K562 (cell line): ENCODE measurements around the gene CLCNKA. TPM values are rescaled to one million over a fixed set of nuclear protein-coding genes. Genes with fewer than 3 reads are reported as not detected.

Experiments used
- BRCA1 ChIP-seq, 2 experiments: fragments of 450-650 bp in 1 of 2; sonication (generic) in 1 of 2; formaldehyde crosslinking in 1 of 2; IDR thresholded peaks; 2 replicates each; pipeline versions ENCODE4 v1.5.0 to v1.6.1; 2017 to 2020; ENCODE audit warnings: mild to moderate bottlenecking in 1 of 2, missing genetic modification reagents in 1 of 2
- GABPA ChIP-seq: fragments of 200-800 bp; sonication (Bioruptor generic); conservative IDR thresholded peaks from 2 replicates; pipeline ENCODE4 v1.6.1; 2016; ENCODE audit warnings: low read depth, missing genetic modification characterization, missing compliant biosample characterization
- IFI16 ChIP-seq: fragments of 250-450 bp; sonication (Bioruptor Pico); IDR thresholded peaks from 2 replicates; pipeline ENCODE4 v2.1.2; 2022; ENCODE audit warnings: mild to moderate bottlenecking, inconsistent platforms
- MCM3 ChIP-seq: fragments of 450-650 bp; IDR thresholded peaks from 2 replicates; pipeline ENCODE4 v1.6.1; 2016
- MED1 ChIP-seq: sonication (generic); formaldehyde crosslinking; IDR thresholded peaks from 2 replicates; pipeline ENCODE4 v1.8.1; 2023; ENCODE audit warnings: missing genetic modification reagents, borderline replicate concordance
- PRMT5 ChIP-seq: sonication (generic); formaldehyde crosslinking; IDR thresholded peaks from 2 replicates; pipeline ENCODE4 v1.5.0; 2020; ENCODE audit warnings: missing genetic modification reagents
- SOX6 ChIP-seq: fragments of 450-650 bp; IDR thresholded peaks from 2 replicates; pipeline ENCODE4 v1.6.1; 2014; ENCODE audit warnings: mild to moderate bottlenecking
- SREBF2 ChIP-seq: sonication (generic); formaldehyde crosslinking; IDR thresholded peaks from 2 replicates; pipeline ENCODE4 v1.4.0; 2020; ENCODE audit warnings: mild to moderate bottlenecking, missing genetic modification reagents
- STAG1 ChIP-seq: sonication (generic); formaldehyde crosslinking; IDR thresholded peaks from 2 replicates; pipeline ENCODE4 v1.5.0; 2020; ENCODE audit warnings: missing genetic modification reagents, borderline replicate concordance
- ZNF764 ChIP-seq: fragments of 250-450 bp; sonication (Bioruptor Pico); IDR thresholded peaks from 2 replicates; pipeline ENCODE4 v1.4.0; 2020; ENCODE audit warnings: low read depth, mild to moderate bottlenecking, moderate library complexity
- polyA plus RNA-seq, 8 experiments: library from polyadenylated mRNA; depleted of rRNA in 4 of 8; stranded (reverse) in 5 of 8; unstranded in 3 of 8; fragments of >200 nt; fragmentation: Nextera tagmentation in 2 of 8; fragmentation: Illumina TruSeq in 1 of 8; extraction: Ambion mirVana in 2 of 8; extraction: Trizol in 1 of 8; gene quantifications; 2 replicates each; pipeline versions ENCODE4 v1.2.1 to v1.2.3, GENCODE V29; 2011 to 2014; ENCODE audit warnings: inconsistent platforms in 1 of 8, missing spikeins in 1 of 8
- total RNA-seq, 7 experiments: library from RNA; depleted of rRNA in 6 of 7; stranded (reverse); fragments of >200 nt in 6 of 7; fragmentation: Illumina TruSeq in 2 of 7; extraction: Trizol in 2 of 7; gene quantifications; 2 replicates each; pipeline versions ENCODE4 v1.2.1 to v1.2.3, GENCODE V29; 2011 to 2021; ENCODE audit warnings: low replicate concordance in 1 of 7
- TF ChIP-seq, protein P1 (sequence below), 2 experiments: fragments of 450-650 bp; IDR thresholded peaks; 2 replicates each; pipeline ENCODE4 v1.6.1; 2016; ENCODE audit warnings: mild to moderate bottlenecking in 2 of 2, borderline replicate concordance in 1 of 2, low read depth in 1 of 2, moderate library complexity in 1 of 2
- TF ChIP-seq, protein P2 (sequence below): fragments of 450-650 bp; IDR thresholded peaks from 2 replicates; pipeline ENCODE4 v1.6.1; 2018; ENCODE audit not compliant: partially characterized antibody
- TF ChIP-seq, protein P3 (sequence below): sonication (generic); formaldehyde crosslinking; IDR thresholded peaks from 2 replicates; pipeline ENCODE4 v1.8.0; 2022; ENCODE audit warnings: missing genetic modification reagents, mild to moderate bottlenecking, borderline replicate concordance

CLCNKA gene
- total and polyA plus RNA-seq, 9 of the 15 experiments (the other 6 are each of a cell fraction or from before 2014, with no cell fraction given), result 0.03 to 0.37 (median 0.10) TPM; not detected in 3

DNA sequence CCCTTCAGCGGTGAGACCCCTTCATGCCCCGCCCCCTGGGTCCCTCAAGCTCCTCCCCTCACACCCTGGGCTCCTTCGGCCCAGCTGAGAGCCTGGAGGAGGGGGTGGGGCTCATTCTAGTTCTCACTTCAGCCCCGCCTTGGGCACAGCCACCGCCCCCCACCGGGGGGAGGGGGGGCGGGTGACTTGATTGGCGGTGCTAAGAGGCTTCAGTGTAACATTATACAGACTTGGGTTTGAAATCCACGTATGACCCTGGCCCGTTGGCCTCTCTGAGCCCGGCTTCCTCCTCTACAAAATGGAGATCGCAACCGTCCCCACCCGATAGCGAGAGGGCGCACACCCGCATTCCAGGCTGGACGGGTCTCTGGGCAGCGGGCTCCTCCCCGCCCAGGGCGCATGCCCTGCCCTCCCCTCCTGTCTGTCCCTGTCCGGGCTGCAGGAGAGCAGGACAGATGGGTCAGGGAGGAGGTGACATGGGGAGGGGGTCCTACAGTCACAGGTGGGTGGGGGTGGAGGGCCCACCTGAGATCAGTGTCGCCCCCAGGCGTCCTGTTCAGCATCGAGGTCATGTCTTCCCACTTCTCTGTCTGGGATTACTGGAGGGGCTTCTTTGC lies 26.8 kb downstream of the CLCNKA start (continued):
- TF ChIP-seq, protein P1, sequence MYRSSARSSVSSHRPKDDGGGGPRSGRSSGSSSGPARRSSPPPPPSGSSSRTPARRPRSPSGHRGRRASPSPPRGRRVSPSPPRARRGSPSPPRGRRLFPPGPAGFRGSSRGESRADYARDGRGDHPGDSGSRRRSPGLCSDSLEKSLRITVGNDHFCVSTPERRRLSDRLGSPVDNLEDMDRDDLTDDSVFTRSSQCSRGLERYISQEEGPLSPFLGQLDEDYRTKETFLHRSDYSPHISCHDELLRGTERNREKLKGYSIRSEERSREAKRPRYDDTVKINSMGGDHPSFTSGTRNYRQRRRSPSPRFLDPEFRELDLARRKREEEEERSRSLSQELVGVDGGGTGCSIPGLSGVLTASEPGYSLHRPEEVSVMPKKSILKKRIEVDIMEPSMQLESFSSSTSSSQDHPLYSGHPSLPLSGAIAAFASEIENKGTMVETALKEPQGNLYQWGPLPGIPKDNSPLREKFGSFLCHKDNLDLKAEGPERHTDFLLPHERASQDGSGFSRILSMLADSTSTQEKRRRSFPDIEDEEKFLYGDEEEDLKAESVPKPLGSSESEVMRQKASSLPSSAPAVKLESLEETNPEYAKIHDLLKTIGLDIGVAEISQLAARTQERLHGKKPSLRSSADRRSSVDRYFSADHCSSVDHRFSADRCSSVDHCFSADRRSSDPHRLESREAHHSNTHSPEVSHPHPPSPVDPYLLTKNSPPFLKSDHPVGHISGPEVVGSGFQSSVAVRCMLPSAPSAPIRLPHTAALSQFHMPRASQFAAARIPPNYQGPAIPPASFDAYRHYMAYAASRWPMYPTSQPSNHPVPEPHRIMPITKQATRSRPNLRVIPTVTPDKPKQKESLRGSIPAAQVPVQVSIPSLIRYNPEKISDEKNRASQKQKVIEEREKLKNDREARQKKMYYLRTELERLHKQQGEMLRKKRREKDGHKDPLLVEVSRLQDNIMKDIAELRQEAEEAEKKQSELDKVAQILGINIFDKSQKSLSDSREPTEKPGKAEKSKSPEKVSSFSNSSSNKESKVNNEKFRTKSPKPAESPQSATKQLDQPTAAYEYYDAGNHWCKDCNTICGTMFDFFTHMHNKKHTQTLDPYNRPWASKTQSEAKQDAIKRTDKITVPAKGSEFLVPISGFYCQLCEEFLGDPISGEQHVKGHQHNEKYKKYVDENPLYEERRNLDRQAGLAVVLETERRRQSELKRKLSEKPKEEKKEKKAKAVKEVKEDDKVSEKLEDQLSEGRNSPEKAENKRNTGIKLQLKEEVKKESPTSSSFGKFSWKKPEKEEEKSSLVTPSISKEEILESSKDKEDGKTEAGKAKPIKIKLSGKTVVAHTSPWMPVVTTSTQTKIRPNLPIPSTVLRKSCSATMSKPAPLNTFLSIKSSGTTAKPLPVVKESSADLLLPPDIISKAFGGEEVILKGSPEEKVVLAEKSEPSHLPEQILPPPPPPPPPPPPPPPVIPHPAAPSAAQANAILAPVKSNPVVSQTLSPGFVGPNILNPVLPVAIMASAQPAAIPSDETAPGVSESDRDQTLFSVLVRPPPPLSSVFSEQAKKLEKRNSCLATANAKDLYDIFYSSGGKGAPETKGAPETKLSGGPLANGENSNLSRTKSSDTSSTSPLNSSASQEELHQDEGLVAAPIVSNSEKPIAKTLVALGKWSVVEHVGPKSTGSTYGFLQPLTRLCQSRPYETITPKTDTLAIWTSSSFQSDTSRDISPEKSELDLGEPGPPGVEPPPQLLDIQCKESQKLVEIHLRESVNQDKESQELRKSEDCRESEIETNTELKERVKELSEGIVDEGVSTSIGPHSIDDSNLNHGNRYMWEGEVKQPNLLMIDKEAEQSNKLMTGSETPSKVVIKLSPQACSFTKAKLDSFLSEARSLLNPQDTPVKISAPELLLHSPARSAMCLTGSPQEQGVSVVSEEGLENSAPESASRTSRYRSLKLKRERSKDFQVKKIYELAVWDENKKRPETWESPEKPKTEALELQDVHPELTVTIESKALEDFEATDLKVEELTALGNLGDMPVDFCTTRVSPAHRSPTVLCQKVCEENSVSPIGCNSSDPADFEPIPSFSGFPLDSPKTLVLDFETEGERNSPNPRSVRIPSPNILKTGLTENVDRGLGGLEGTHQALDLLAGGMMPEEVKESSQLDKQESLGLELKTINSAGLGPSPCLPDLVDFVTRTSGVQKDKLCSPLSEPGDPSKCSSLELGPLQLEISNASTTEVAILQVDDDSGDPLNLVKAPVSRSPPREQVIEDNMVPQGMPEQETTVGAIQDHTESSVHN (IDR thresholded peaks at IDR 0.05; ENCODE audit: borderline replicate concordance in 1 of 2, low read depth in 1 of 2), result no peak
- TF ChIP-seq ZNF764 (CRISPR knock-in tag) (no peak), MED1 (no peak), IFI16 (CRISPR knock-in tag) (no peak), SREBF2 (CRISPR knock-in tag) (no peak), STAG1 (CRISPR knock-in tag) (no peak), GABPA (tag) (no peak), PRMT5 (CRISPR knock-in tag) (no peak), SOX6 (peak; percentile 21; the same call in 1 of the 2 replicates), BRCA1 (IDR thresholded peaks at IDR 0.05) (no peak), BRCA1 (CRISPR knock-in tag; IDR thresholded peaks at IDR 0.05) (no peak), MCM3 (no peak)
- TF ChIP-seq, protein P2, sequence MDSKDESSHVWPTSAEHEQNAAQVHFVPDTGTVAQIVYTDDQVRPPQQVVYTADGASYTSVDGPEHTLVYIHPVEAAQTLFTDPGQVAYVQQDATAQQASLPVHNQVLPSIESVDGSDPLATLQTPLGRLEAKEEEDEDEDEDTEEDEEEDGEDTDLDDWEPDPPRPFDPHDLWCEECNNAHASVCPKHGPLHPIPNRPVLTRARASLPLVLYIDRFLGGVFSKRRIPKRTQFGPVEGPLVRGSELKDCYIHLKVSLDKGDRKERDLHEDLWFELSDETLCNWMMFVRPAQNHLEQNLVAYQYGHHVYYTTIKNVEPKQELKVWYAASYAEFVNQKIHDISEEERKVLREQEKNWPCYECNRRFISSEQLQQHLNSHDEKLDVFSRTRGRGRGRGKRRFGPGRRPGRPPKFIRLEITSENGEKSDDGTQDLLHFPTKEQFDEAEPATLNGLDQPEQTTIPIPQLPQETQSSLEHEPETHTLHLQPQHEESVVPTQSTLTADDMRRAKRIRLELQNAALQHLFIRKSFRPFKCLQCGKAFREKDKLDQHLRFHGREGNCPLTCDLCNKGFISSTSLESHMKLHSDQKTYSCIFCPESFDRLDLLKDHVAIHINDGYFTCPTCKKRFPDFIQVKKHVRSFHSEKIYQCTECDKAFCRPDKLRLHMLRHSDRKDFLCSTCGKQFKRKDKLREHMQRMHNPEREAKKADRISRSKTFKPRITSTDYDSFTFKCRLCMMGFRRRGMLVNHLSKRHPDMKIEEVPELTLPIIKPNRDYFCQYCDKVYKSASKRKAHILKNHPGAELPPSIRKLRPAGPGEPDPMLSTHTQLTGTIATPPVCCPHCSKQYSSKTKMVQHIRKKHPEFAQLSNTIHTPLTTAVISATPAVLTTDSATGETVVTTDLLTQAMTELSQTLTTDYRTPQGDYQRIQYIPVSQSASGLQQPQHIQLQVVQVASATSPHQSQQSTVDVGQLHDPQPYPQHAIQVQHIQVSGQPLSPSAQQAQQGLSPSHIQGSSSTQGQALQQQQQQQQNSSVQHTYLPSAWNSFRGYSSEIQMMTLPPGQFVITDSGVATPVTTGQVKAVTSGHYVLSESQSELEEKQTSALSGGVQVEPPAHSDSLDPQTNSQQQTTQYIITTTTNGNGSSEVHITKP, result peak; percentile 98
- TF ChIP-seq, protein P3, sequence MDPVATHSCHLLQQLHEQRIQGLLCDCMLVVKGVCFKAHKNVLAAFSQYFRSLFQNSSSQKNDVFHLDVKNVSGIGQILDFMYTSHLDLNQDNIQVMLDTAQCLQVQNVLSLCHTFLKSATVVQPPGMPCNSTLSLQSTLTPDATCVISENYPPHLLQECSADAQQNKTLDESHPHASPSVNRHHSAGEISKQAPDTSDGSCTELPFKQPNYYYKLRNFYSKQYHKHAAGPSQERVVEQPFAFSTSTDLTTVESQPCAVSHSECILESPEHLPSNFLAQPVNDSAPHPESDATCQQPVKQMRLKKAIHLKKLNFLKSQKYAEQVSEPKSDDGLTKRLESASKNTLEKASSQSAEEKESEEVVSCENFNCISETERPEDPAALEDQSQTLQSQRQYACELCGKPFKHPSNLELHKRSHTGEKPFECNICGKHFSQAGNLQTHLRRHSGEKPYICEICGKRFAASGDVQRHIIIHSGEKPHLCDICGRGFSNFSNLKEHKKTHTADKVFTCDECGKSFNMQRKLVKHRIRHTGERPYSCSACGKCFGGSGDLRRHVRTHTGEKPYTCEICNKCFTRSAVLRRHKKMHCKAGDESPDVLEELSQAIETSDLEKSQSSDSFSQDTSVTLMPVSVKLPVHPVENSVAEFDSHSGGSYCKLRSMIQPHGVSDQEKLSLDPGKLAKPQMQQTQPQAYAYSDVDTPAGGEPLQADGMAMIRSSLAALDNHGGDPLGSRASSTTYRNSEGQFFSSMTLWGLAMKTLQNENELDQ (CRISPR knock-in tag), result no peak
